DMS79 treated with DMSO at 0.1 percent for 48 hours (cell line): Measurements from ENCODE around the gene IL34.
"Not testable (repeated sequence)": the region's sequence is repeated elsewhere in the genome, so short reads cannot be mapped to it uniquely, and the experiment has no call there.

Experiments used
- DNase-seq: peaks from one replicate; lab custom pipeline; 2025; lab: John Stamatoyannopoulos, UW

The IL34 gene

DNA sequence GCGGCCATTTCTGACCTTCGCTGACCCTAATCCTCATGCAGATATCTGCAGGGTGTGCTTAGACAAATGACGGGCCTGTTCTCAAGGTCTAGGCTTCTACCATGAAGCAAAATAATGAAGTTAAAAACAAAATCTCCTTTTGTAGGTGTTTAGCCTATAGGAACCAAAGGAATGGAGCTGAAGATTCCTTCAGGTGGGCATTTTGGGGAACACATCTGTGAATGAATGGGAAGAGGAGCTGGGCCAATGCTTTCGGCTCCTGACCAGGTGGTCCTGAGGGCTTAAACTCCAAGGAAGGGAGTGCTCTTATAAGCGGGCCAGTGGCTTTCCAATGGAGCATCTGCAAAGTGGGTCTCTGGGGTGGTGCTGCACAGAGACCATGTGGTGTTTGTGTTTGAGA is 14.1 kb upstream of the IL34 start:
- no peak for DNase-seq

DNA sequence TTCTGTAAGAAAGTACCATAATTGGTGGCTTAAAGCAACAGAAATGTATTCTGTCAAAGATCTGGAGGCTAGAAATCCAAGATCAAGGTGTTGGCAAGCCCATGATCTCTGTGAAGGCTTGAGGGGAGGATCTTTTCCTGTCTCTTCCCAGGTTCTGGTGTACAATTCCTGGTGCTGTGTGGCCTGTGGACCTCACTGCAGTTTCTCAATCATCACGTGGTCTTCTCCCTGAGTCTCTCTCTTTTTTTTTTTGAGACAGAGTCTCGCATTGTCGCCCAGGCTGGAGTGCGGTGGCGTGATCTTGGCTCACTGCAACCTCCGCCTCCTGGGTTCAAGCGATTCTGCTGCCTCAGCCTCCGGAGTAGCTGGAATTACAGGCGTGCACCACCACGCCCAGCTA is 12.7 kb upstream of the IL34 start:
- not testable (repeated sequence) for DNase-seq

GRCh38 chr16:70634861-70635260 is 11.5 kb upstream of the IL34 start:
- no peak for DNase-seq

DNA sequence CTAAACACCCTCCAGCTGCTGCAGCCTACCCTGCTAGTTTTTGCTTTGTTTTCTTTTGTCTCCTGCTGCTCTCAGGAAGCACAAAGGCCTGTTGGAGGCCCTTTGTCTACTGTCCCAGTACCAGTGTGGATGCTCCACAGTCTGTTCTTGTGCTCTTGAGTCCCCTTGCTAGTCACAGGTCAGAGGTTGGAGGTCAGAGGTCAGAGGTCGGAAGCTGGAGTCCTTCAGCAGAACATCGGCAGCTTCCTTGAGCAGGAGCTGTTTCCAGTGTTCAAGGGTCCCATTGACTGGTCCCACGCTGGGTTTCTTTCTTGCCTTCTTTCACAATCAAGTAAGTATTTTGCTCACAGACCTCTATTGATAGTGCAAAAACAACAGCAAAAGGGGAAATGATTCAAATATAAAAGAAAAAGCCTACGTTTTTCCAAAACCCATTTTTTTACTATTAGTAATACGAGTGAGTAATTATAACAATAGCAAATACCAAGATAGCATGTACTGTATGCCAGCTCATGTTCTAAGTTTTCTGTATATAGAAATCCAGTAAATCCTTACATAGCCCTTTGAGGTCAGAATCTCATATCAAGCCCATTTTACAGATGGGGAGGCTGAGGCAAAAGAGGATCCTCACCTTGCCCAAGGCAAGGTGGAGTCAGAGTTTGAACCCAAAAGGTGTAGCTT is 10.9 kb upstream of the IL34 start:
- DNase-seq: no peak

GRCh38 chr16:70638814-70639792 is 7.3 kb upstream of the IL34 start:
- no peak for DNase-seq

DNA sequence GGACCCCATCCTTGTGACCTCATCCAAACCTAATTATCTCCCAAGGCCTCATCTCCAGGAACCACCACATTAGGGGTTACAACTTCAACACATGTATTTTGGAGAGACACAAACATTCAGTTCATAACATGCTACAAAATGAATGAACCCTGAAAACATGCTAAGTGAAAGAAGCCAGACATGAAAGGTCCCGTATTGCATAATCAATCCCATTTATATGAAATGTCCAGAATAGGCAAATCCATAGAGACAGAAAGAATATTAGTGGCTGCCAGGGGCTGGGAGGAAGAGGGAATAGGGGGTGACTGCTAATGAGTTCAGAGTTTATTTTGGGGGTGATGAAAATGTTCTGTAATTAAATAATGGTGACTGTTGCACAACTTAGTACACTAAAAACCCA is 3.7 kb upstream of the IL34 start:
- no peak for DNase-seq

- not testable (repeated sequence) for DNase-seq
These were observed 3.1 kb upstream of the IL34 start for GRCh38 chr16:70643264-70643663.

- no peak for DNase-seq
These were observed 1.4 kb upstream of the IL34 start for GRCh38 chr16:70644763-70645597.

- no peak for DNase-seq
These were observed 1.3 kb downstream of the IL34 start for GRCh38 chr16:70647441-70648359.

- no peak for DNase-seq
These were observed 2.2 kb downstream of the IL34 start for GRCh38 chr16:70648606-70649005.

GRCh38 chr16:70649300-70649699 is 2.9 kb downstream of the IL34 start:
- DNase-seq: no peak

- no peak for DNase-seq
These were observed 3.9 kb downstream of the IL34 start for GRCh38 chr16:70650216-70650615.

- no peak for DNase-seq
These were observed 5.2 kb downstream of the IL34 start for GRCh38 chr16:70651524-70651923.

GRCh38 chr16:70652322-70652721 is 6.0 kb downstream of the IL34 start:
- DNase-seq: peak; percentile 20

GRCh38 chr16:70653406-70653805 is 7.0 kb downstream of the IL34 start:
- DNase-seq: no peak

- peak; percentile 67 for DNase-seq
These were observed 7.7 kb downstream of the IL34 start for GRCh38 chr16:70653809-70654771.

DNA sequence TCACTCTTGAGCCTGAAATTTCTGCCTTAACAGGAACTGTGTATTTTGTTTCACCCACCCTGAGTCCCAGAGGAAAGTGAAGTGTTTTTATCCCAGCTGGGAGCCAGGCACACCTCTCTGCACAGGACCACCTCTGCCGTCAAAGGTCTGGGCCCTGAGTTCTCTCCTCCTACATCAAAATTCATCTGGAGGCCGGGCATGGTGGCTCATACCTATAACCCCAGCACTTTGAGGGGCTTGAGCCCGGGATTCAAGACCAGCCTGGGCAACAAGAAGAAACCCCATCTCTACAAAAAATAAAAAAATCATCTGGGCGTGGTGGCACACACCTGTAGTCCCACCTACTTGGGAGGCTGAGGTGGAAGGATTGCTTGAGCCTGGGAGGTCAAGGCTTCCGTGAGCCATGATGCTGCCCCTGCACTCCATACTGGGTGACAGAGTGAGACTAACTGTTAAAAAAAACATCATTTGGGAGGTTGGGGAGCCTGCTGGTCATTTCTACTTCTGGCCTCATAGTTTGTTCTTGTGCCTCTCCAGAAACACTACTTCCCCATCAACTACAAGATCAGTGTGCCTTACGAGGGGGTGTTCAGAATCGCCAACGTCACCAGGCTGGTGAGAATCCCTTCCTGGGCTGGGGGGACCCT is 9.8 kb downstream of the IL34 start:
- DNase-seq: no peak

DNA sequence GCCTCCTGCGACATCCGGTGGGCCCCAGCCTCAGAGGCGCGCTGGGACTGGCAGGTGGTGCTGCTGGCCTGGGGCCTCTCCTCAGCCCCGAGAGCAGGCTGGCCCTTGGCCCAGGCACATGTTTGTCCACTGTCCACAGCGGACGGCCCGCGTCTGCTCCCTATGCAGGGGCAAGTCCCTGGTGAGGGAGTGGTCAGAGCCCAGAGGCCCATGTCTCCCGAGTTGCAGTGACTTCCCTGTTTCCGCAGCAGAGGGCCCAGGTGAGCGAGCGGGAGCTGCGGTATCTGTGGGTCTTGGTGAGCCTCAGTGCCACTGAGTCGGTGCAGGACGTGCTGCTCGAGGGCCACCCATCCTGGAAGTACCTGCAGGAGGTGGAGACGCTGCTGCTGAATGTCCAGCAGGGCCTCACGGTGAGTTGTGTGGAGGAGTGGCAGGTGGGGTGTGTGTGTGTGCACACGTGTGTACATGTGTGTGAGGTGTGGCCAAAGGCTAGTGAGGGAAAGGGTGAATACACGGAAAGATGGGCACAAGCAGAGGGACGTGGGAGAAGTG is 10.4 kb downstream of the IL34 start:
- DNase-seq: no peak

- no peak for DNase-seq
These were observed 11.6 kb downstream of the IL34 start for GRCh38 chr16:70657956-70658355.
